ENCODE results near the gene AUTS2. TPM values are rescaled to one million over a fixed set of nuclear protein-coding genes. Genes with fewer than 3 reads are reported as not detected.

AUTS2 gene
- total RNA-seq, 1 experiment from 2014 or later: 2.5 TPM

DNA sequence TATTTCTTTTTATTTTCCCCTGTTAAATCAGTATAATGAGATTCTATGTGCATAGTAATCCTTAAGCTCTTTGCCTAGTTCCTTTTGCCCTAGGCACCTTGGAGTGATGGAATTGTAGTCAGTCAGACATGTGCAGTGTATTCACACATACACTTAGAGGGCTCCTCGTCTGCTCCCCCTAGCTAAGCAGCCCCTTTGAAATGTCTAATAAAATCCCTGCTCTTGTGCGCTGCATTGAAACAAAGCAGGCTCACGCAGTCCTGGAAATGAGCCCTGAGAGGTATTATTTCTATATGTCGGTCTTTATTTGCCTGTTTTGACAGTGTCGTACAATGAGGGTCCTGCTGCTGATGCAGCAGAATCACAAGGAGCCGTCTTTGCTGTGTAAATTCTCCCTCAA is 258.7 kb downstream of the AUTS2 start:
- in situ Hi-C loops (cut with HindIII; ENCODE audit: low pct_unique_long_range_greater_than_20kb, low sequenced_read_pairs): no loop called here
- DNase-seq (ENCODE audit: low read depth, low spot score) (no peak), ATAC-seq (no peak)
- no TSS peak for BruUV-seq (replicated peaks)
- intact Hi-C loops (cut with micrococcal nuclease; ENCODE audit: unreplicated experiment): no loop called here
- H3K27me3 ChIP-seq (ENCODE audit: control insufficient read depth, insufficient read depth, low read length): no peaks in the 10 kb centered on the region
- no peak overlapping the region for H3K4me3 ChIP-seq (ENCODE audit: low read depth in 2 of 2, low read length in 2 of 2)
- POLR2A ChIA-PET: no interaction called here
- TF ChIP-seq, protein P1, sequence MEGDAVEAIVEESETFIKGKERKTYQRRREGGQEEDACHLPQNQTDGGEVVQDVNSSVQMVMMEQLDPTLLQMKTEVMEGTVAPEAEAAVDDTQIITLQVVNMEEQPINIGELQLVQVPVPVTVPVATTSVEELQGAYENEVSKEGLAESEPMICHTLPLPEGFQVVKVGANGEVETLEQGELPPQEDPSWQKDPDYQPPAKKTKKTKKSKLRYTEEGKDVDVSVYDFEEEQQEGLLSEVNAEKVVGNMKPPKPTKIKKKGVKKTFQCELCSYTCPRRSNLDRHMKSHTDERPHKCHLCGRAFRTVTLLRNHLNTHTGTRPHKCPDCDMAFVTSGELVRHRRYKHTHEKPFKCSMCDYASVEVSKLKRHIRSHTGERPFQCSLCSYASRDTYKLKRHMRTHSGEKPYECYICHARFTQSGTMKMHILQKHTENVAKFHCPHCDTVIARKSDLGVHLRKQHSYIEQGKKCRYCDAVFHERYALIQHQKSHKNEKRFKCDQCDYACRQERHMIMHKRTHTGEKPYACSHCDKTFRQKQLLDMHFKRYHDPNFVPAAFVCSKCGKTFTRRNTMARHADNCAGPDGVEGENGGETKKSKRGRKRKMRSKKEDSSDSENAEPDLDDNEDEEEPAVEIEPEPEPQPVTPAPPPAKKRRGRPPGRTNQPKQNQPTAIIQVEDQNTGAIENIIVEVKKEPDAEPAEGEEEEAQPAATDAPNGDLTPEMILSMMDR (IDR thresholded peaks at IDR 0.05): no peak
- TF ChIP-seq SIN3A (IDR thresholded peaks at IDR 0.05; ENCODE audit: borderline replicate concordance, insufficient read depth, low read depth, low read length): no peak
- no peak for TF ChIP-seq TCF7L2 (IDR thresholded peaks at IDR 0.05; ENCODE audit: low read depth, low read length)
- TF ChIP-seq POLR2AphosphoS5 (IDR thresholded peaks at IDR 0.05; ENCODE audit: low read depth, low read length): no peak
- TF ChIP-seq, protein P2, sequence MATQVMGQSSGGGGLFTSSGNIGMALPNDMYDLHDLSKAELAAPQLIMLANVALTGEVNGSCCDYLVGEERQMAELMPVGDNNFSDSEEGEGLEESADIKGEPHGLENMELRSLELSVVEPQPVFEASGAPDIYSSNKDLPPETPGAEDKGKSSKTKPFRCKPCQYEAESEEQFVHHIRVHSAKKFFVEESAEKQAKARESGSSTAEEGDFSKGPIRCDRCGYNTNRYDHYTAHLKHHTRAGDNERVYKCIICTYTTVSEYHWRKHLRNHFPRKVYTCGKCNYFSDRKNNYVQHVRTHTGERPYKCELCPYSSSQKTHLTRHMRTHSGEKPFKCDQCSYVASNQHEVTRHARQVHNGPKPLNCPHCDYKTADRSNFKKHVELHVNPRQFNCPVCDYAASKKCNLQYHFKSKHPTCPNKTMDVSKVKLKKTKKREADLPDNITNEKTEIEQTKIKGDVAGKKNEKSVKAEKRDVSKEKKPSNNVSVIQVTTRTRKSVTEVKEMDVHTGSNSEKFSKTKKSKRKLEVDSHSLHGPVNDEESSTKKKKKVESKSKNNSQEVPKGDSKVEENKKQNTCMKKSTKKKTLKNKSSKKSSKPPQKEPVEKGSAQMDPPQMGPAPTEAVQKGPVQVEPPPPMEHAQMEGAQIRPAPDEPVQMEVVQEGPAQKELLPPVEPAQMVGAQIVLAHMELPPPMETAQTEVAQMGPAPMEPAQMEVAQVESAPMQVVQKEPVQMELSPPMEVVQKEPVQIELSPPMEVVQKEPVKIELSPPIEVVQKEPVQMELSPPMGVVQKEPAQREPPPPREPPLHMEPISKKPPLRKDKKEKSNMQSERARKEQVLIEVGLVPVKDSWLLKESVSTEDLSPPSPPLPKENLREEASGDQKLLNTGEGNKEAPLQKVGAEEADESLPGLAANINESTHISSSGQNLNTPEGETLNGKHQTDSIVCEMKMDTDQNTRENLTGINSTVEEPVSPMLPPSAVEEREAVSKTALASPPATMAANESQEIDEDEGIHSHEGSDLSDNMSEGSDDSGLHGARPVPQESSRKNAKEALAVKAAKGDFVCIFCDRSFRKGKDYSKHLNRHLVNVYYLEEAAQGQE (IDR thresholded peaks at IDR 0.05; ENCODE audit: insufficient read depth in 1 of 2, low read depth in 2 of 2, low read length in 1 of 2): no peak
- H3K9me3 ChIP-seq (ENCODE audit: control insufficient read depth, insufficient read depth, low read depth, low read length): no peaks in the 10 kb centered on the region
- CTCF ChIA-PET: no interaction called here
- H3K27ac ChIP-seq (ENCODE audit: low read length): no peak overlapping the region
- no peaks in the 10 kb centered on the region for H3K36me3 ChIP-seq (ENCODE audit: control insufficient read depth, insufficient read depth, low read length)
- no peaks in the 10 kb centered on the region for H3K4me1 ChIP-seq (ENCODE audit: control insufficient read depth, insufficient read depth, low read length)

DNA sequence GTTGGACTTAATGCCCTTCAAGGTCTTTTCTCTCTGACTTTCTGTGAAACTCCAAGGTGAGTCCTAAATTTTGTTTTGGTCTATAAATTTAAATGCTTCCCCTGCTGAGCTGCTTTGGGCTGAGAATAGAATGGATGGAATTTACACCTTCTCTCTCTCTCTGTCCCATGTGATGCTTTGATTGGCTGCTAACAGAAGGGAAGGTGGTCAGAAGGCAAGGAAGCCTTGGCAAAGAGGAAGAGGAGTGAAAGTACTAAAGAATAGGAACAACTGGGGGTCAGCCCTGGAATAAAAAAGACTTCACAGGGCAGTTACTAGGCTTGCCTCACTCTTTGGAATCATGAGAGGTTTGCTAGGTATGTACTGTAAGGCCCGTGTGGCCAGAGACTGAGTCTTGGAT is 260.2 kb downstream of the AUTS2 start:
- Histone ChIP-seq H3K9me3 (ENCODE audit: control insufficient read depth, insufficient read depth, low read depth, low read length) (no peaks in the 10 kb centered on the region), H3K36me3 (ENCODE audit: control insufficient read depth, insufficient read depth, low read length) (no peaks in the 10 kb centered on the region), H3K27ac (ENCODE audit: low read length) (no peak overlapping the region), H3K4me1 (ENCODE audit: control insufficient read depth, insufficient read depth, low read length) (no peaks in the 10 kb centered on the region), H3K4me3 (ENCODE audit: low read depth in 2 of 2, low read length in 2 of 2) (no peak overlapping the region), H3K27me3 (ENCODE audit: control insufficient read depth, insufficient read depth, low read length) (no peaks in the 10 kb centered on the region)
- no TSS peak for BruUV-seq (replicated peaks)
- no peak for TF ChIP-seq TCF7L2 (IDR thresholded peaks at IDR 0.05; ENCODE audit: low read depth, low read length)
- TF ChIP-seq SIN3A (IDR thresholded peaks at IDR 0.05; ENCODE audit: borderline replicate concordance, insufficient read depth, low read depth, low read length): no peak
- TF ChIP-seq, protein P1 (IDR thresholded peaks at IDR 0.05): no peak
- TF ChIP-seq POLR2AphosphoS5 (IDR thresholded peaks at IDR 0.05; ENCODE audit: low read depth, low read length): no peak
- TF ChIP-seq, protein P2 (IDR thresholded peaks at IDR 0.05; ENCODE audit: insufficient read depth in 1 of 2, low read depth in 2 of 2, low read length in 1 of 2): no peak
- ChIA-PET POLR2A (no interaction called here), CTCF (no interaction called here)
- ATAC-seq (no peak), DNase-seq (ENCODE audit: low read depth, low spot score) (no peak)
- intact Hi-C loops (cut with micrococcal nuclease; ENCODE audit: unreplicated experiment) (no loop called here), in situ Hi-C loops (cut with HindIII; ENCODE audit: low pct_unique_long_range_greater_than_20kb, low sequenced_read_pairs) (no loop called here)

Measured in Panc1 (cell line).